Measurements from ENCODE around the gene ADAMTS15. TPM values are rescaled to one million over a fixed set of nuclear protein-coding genes. Genes with fewer than 3 reads are reported as not detected.

The ADAMTS15 gene
- total RNA-seq, 1 donor from 2014 or later, result 1.2 TPM

GRCh38 chr11:130462101-130462885, 13.8 kb downstream of the ADAMTS15 start:
- no peak for DNase-seq (ENCODE audit: low spot score, unreplicated experiment)
- H3K27ac Mint-ChIP-seq, result no peak overlapping the region
- H3K4me3 Mint-ChIP-seq (ENCODE audit: low read depth), result no peak overlapping the region

GRCh38 chr11:130462931-130463330, 14.5 kb downstream of the ADAMTS15 start:
- DNase-seq (ENCODE audit: low spot score, unreplicated experiment), result no peak
- H3K27me3 Mint-ChIP-seq, result peaks cover 9% of the 10 kb centered on the region
- no peaks in the 10 kb centered on the region for H3K4me1 Mint-ChIP-seq (ENCODE audit: low read depth)
- H3K36me3 Mint-ChIP-seq (ENCODE audit: insufficient read depth), result no peaks in the 10 kb centered on the region
- no peak overlapping the region for H3K4me3 Mint-ChIP-seq (ENCODE audit: low read depth)
- H3K27ac Mint-ChIP-seq, result no peak overlapping the region
- TF ChIP-seq CTCF (IDR thresholded peaks at IDR 0.05; ENCODE audit: unreplicated experiment), result no peak
- H3K9me3 Mint-ChIP-seq (ENCODE audit: low read depth), result no peaks in the 10 kb centered on the region

More at GRCh38 chr11:130462101-130462885, 13.8 kb downstream of the ADAMTS15 start:
- Mint-ChIP-seq H3K4me1 (ENCODE audit: low read depth) (no peaks in the 10 kb centered on the region), H3K9me3 (ENCODE audit: low read depth) (no peaks in the 10 kb centered on the region), H3K36me3 (ENCODE audit: insufficient read depth) (no peaks in the 10 kb centered on the region), H3K27me3 (peaks cover 11% of the 10 kb centered on the region)
- TF ChIP-seq CTCF (IDR thresholded peaks at IDR 0.05; ENCODE audit: unreplicated experiment), result no peak

- Mint-ChIP-seq H3K36me3 (ENCODE audit: insufficient read depth) (no peaks in the 10 kb centered on the region), H3K9me3 (ENCODE audit: low read depth) (no peaks in the 10 kb centered on the region), H3K27me3 (peaks cover 9% of the 10 kb centered on the region), H3K27ac (no peak overlapping the region), H3K4me1 (ENCODE audit: low read depth) (no peaks in the 10 kb centered on the region), H3K4me3 (ENCODE audit: low read depth) (no peak overlapping the region)
- no peak for TF ChIP-seq CTCF (IDR thresholded peaks at IDR 0.05; ENCODE audit: unreplicated experiment)
- DNase-seq (ENCODE audit: low spot score, unreplicated experiment), result no peak
Observed at GRCh38 chr11:130464291-130464812, 15.9 kb downstream of the ADAMTS15 start.

- no peak overlapping the region for H3K27ac Mint-ChIP-seq
- TF ChIP-seq CTCF (IDR thresholded peaks at IDR 0.05; ENCODE audit: unreplicated experiment), result no peak
- no peak for DNase-seq (ENCODE audit: low spot score, unreplicated experiment)
- no peaks in the 10 kb centered on the region for H3K36me3 Mint-ChIP-seq (ENCODE audit: insufficient read depth)
- H3K4me3 Mint-ChIP-seq (ENCODE audit: low read depth), result no peak overlapping the region
- no peaks in the 10 kb centered on the region for H3K9me3 Mint-ChIP-seq (ENCODE audit: low read depth)
- H3K4me1 Mint-ChIP-seq (ENCODE audit: low read depth), result no peaks in the 10 kb centered on the region
- H3K27me3 Mint-ChIP-seq, result peaks cover 6% of the 10 kb centered on the region
Observed at GRCh38 chr11:130465263-130465662, 16.8 kb downstream of the ADAMTS15 start.

- Mint-ChIP-seq H3K27me3 (peaks cover 5% of the 10 kb centered on the region), H3K9me3 (ENCODE audit: low read depth) (no peaks in the 10 kb centered on the region), H3K4me1 (ENCODE audit: low read depth) (no peaks in the 10 kb centered on the region), H3K4me3 (ENCODE audit: low read depth) (no peak overlapping the region), H3K27ac (no peak overlapping the region), H3K36me3 (ENCODE audit: insufficient read depth) (no peaks in the 10 kb centered on the region)
- TF ChIP-seq CTCF (IDR thresholded peaks at IDR 0.05; ENCODE audit: unreplicated experiment), result no peak
- DNase-seq (ENCODE audit: low spot score, unreplicated experiment), result no peak
Observed at GRCh38 chr11:130467116-130467900, 18.9 kb downstream of the ADAMTS15 start.
